ENCODE data around the gene NLGN4X. TPM values are rescaled to one million over a fixed set of nuclear protein-coding genes. Genes with fewer than 3 reads are reported as not detected.
A peak's percentile ranks its signal among the peaks of the same experiment; 100 is the strongest.

Gene NLGN4X
- polyA plus RNA-seq, 2 of the 4 experiments (the other 2 are of a cell fraction) = 0.06 to 0.17 TPM

- ChIA-PET CTCF (no interaction called here), POLR2A (no interaction called here)
- H3K4me1 ChIP-seq = no peaks in the 10 kb centered on the region
- WGBS (ENCODE audit: missing lambda C conversion rate) = 7% methylated on average over 8 of the region's 8 CpGs
- no peak overlapping the region for H3K4me2 ChIP-seq
- FAIRE-seq (no peak), ATAC-seq (no peak), DNase-seq (ENCODE audit: low read depth in 1 of 2, low spot score in 1 of 2) (no peak)
- no peaks in the 10 kb centered on the region for H3K9me3 ChIP-seq
- no peak overlapping the region for H3K4me3 ChIP-seq
- no peak overlapping the region for H3K27ac ChIP-seq
- TF ChIP-seq BCL3 (IDR thresholded peaks at IDR 0.05) (no peak), GATA3 (IDR thresholded peaks at IDR 0.05; ENCODE audit: borderline replicate concordance) (no peak), JUNB (IDR thresholded peaks at IDR 0.05) (no peak), HOXB5 (CRISPR knock-in tag; IDR thresholded peaks at IDR 0.05) (no peak), TP53 (CRISPR knock-in tag; IDR thresholded peaks at IDR 0.05) (no peak), JUN (IDR thresholded peaks at IDR 0.05) (no peak), PBX3 (IDR thresholded peaks at IDR 0.05) (no peak), ZNF302 (CRISPR knock-in tag; IDR thresholded peaks at IDR 0.05) (no peak), KDM5A (IDR thresholded peaks at IDR 0.05) (no peak)
Measured at GRCh38 chrX:6227935-6228334, 732 bp downstream of the NLGN4X start.

- FAIRE-seq = no peak
- CTCF ChIA-PET = no interaction called here
- POLR2A ChIA-PET = no interaction called here
- Histone ChIP-seq H3K4me1 (no peaks in the 10 kb centered on the region), H3K9me3 (no peaks in the 10 kb centered on the region), H3K27ac (no peak overlapping the region), H3K4me3 (no peak overlapping the region), H3K4me2 (no peak overlapping the region)
- TF ChIP-seq TP53 (CRISPR knock-in tag; IDR thresholded peaks at IDR 0.05) = no peak
- no peak for TF ChIP-seq POLR2A (IDR thresholded peaks at IDR 0.05; ENCODE audit: low read length)
- ATAC-seq = no peak
- DNase-seq (ENCODE audit: low read depth in 1 of 2, low spot score in 1 of 2) = no peak
- WGBS (ENCODE audit: missing lambda C conversion rate) = 0% methylated on average over 4 of the region's 25 CpGs
Measured at GRCh38 chrX:6227453-6227835, 1.2 kb downstream of the NLGN4X start.

- H3K4me3 ChIP-seq = peak overlapping the region; percentile 38; the same call in 2 of the 3 replicates
- H3K4me2 ChIP-seq = peak overlapping the region; percentile 75
- no peaks in the 10 kb centered on the region for H3K4me1 ChIP-seq
- ChIA-PET POLR2A (no interaction called here), CTCF (no interaction called here)
- ATAC-seq (peak; percentile 50 to 57; a peak in 4 of 6 replicates), DNase-seq (ENCODE audit: low read depth in 1 of 2, low spot score in 1 of 2) (no peak), FAIRE-seq (no peak)
- no peak overlapping the region for H3K27ac ChIP-seq
- TF ChIP-seq PBX3 (IDR thresholded peaks at IDR 0.05) (no peak), CBX8 (IDR thresholded peaks at IDR 0.05) (no peak), ZNF302 (CRISPR knock-in tag; IDR thresholded peaks at IDR 0.05) (no peak), MAZ (IDR thresholded peaks at IDR 0.05; ENCODE audit: borderline replicate concordance, low read depth, low read length) (no peak), HMGXB4 (CRISPR knock-in tag; IDR thresholded peaks at IDR 0.05; ENCODE audit: borderline replicate concordance) (no peak)
- no peaks in the 10 kb centered on the region for H3K9me3 ChIP-seq
- 11% methylated on average over 26 of the region's 65 CpGs for WGBS (ENCODE audit: missing lambda C conversion rate)
Measured at GRCh38 chrX:6226596-6227452, 1.8 kb downstream of the NLGN4X start.
